HCT116 (cell line): Measurements from ENCODE around the gene PVALEF. TPM values are rescaled to one million over a fixed set of nuclear protein-coding genes. Genes with fewer than 3 reads are reported as not detected.

Experiments used
- ATAC-seq: fragments of 200-7000 bp; cut with Tn5 transposase; 2 replicates; pipeline ENCODE4 v1.9.1; 2020; ENCODE audit warnings: mild to moderate bottlenecking, moderate library complexity
- BruUV-seq: library from RNA; stranded (reverse); fragments of 400-500 nt; replicated peaks from 2 replicates; lab custom pipeline; 2021; lab: Mats Ljungman, UMichigan
- CTCF ChIA-PET: fragments of 300-600 bp; sonication (Branson Sonifier 250); formaldehyde crosslinking; loops from one replicate; lab custom pipeline; 2021; ENCODE audit warnings: antibody characterized with exemption; lab: Charles Lee
- POLR2A ChIA-PET: fragments of 300-600, 350-600 bp; sonication (Branson Sonifier 250); formaldehyde crosslinking; loops from one replicate; lab custom pipeline; 2021; ENCODE audit warnings: antibody characterized with exemption; lab: Charles Lee
- RAD21 ChIA-PET, 2 experiments: fragments of 300-600 bp; sonication (Branson Sonifier 250); formaldehyde crosslinking; loops; one replicate each; lab custom pipeline; 2023; ENCODE audit warnings: low total read pairs in 2 of 2; ENCODE audit not compliant: uncharacterized antibody in 2 of 2, unreplicated experiment in 2 of 2, low non-redundant PET in 1 of 2; lab: Charles Lee
- DNase-seq: peaks from one replicate; pipeline ENCODE4 v3.0.0-alpha.2; 2010; ENCODE audit warnings: low read depth, low spot score
- H2AFZ ChIP-seq: fragments of 200-600 bp; shearing (Covaris generic), sonication (generic); 2 replicates; pipeline ENCODE4 v1.6.1; 2017; ENCODE audit warnings: low read depth, mixed run types, mixed read lengths, antibody characterized with exemption, low read length; ENCODE audit not compliant: poor library complexity, severe bottlenecking
- H3K27ac ChIP-seq: 2 replicates; pipeline ENCODE4 v1.5.1; 2012; ENCODE audit warnings: low read depth, low read length
- H3K27me3 ChIP-seq: fragments of 200-600 bp; sonication (generic); 2 replicates; pipeline ENCODE4 v1.6.1; 2016; ENCODE audit warnings: mixed run types, low read length, mixed read lengths; ENCODE audit not compliant: insufficient read depth
- H3K36me3 ChIP-seq, 2 experiments: fragments of 200-500 bp in 1 of 2; fragments of 200-600 bp in 1 of 2; sonication (Bioruptor generic) in 1 of 2; sonication (generic) in 1 of 2; 2 replicates each; pipeline versions ENCODE4 v1.5.1 to v1.6.1; 2014 to 2016; ENCODE audit warnings: low read length in 2 of 2, inconsistent platforms in 1 of 2, mixed read lengths in 1 of 2, mixed run types in 1 of 2; ENCODE audit not compliant: insufficient read depth in 2 of 2, control insufficient read depth in 1 of 2
- H3K4me1 ChIP-seq, 2 experiments: fragments of 200-600 bp in 1 of 2; sonication (generic) in 1 of 2; 2 replicates each; pipeline versions ENCODE4 v1.5.1 to v1.6.1; 2012 to 2017; ENCODE audit warnings: low read length in 2 of 2, inconsistent platforms in 1 of 2, mild to moderate bottlenecking in 1 of 2, mixed read lengths in 1 of 2, mixed run types in 1 of 2, moderate library complexity in 1 of 2; ENCODE audit not compliant: insufficient read depth in 2 of 2, control insufficient read depth in 1 of 2
- H3K4me2 ChIP-seq: fragments of 200-600 bp; sonication (generic); 2 replicates; pipeline ENCODE4 v1.6.1; 2017; ENCODE audit warnings: mixed run types, low read length, mixed read lengths
- H3K4me3 ChIP-seq, 2 experiments: fragments of 200-600 bp in 1 of 2; sonication (generic) in 1 of 2; replicated peaks in 1 of 2; 2 replicates each; pipeline ENCODE4 v1.5.1; 2011 to 2016; ENCODE audit warnings: low read length in 2 of 2, control low read depth in 1 of 2, low read depth in 1 of 2, mild to moderate bottlenecking in 1 of 2, mixed read lengths in 1 of 2, mixed run types in 1 of 2
- H3K79me2 ChIP-seq: fragments of 200-600 bp; sonication (generic); 2 replicates; pipeline ENCODE4 v1.6.1; 2017; ENCODE audit warnings: mild to moderate bottlenecking, mixed run types, low read length, moderate library complexity, mixed read lengths; ENCODE audit not compliant: insufficient read depth
- H3K9ac ChIP-seq: fragments of 200-600 bp; sonication (generic); 2 replicates; pipeline ENCODE4 v1.6.1; 2016; ENCODE audit warnings: low read length, mixed read lengths
- H3K9me2 ChIP-seq: fragments of 200-600 bp; sonication (generic), shearing (Covaris generic); 2 replicates; pipeline ENCODE4 v1.6.1; 2017; ENCODE audit warnings: mixed run types, mild to moderate bottlenecking, moderate library complexity; ENCODE audit not compliant: insufficient read depth
- H3K9me3 ChIP-seq, 2 experiments: fragments of 200-500 bp in 1 of 2; fragments of 200-600 bp in 1 of 2; sonication (Bioruptor generic) in 1 of 2; sonication (generic) in 1 of 2; 2 replicates each; pipeline ENCODE4 v1.6.1; 2014 to 2017; ENCODE audit warnings: low read length in 2 of 2, mixed read lengths in 2 of 2, inconsistent platforms in 1 of 2, low read depth in 1 of 2, mild to moderate bottlenecking in 1 of 2, mixed run types in 1 of 2, moderate library complexity in 1 of 2; ENCODE audit not compliant: control insufficient read depth in 1 of 2, insufficient read depth in 1 of 2
- H4K20me1 ChIP-seq: fragments of 200-600 bp; sonication (generic), shearing (Covaris generic); 2 replicates; pipeline ENCODE4 v1.6.1; 2017; ENCODE audit warnings: mixed run types, mild to moderate bottlenecking, moderate library complexity; ENCODE audit not compliant: insufficient read depth
- CEBPB ChIP-seq: IDR thresholded peaks from 2 replicates; pipeline ENCODE4 v1.6.1; 2012; ENCODE audit warnings: low read depth
- FOSL1 ChIP-seq: IDR thresholded peaks from 2 replicates; pipeline ENCODE4 v1.6.1; 2012; ENCODE audit warnings: low read depth
- POLR2AphosphoS5 ChIP-seq: IDR thresholded peaks from 2 replicates; pipeline ENCODE4 v1.6.1; 2011; ENCODE audit warnings: mild to moderate bottlenecking, low read depth, low read length, moderate library complexity
- RAD21 ChIP-seq: IDR thresholded peaks from 2 replicates; pipeline ENCODE4 v1.6.1; 2012; ENCODE audit warnings: low read depth, mild to moderate bottlenecking
- SIN3A ChIP-seq: IDR thresholded peaks from 2 replicates; pipeline ENCODE4 v1.6.1; 2012; ENCODE audit warnings: low read depth
- YY1 ChIP-seq: IDR thresholded peaks from 2 replicates; pipeline ENCODE4 v1.6.1; 2011; ENCODE audit warnings: low read length, low read depth, moderate library complexity, mild to moderate bottlenecking; ENCODE audit not compliant: insufficient replicate concordance; ENCODE audit errors: extremely low read depth
- ZFX ChIP-seq: fragments of 450-650 bp; IDR thresholded peaks from 2 replicates; pipeline ENCODE4 v1.6.1; 2017
- ZNF274 ChIP-seq: fragments of 200-500 bp; sonication (Bioruptor generic); IDR thresholded peaks from 2 replicates; pipeline ENCODE4 v1.6.1; 2014; ENCODE audit warnings: mild to moderate bottlenecking, low read depth, low read length, inconsistent platforms
- intact Hi-C: fragments of 100-400 bp; cut with micrococcal nuclease; formaldehyde crosslinking; loops from 2 replicates; pipeline ENCODE4 v1.10.0; 2022
- total RNA-seq: library from RNA; stranded (reverse); gene quantifications from one replicate; pipeline ENCODE4 v1.2.1, GENCODE V29; 2021; ENCODE audit not compliant: unreplicated experiment
- TF ChIP-seq, protein P1 (sequence below), 3 experiments: fragments of 200-600 bp in 1 of 3; sonication (generic) in 1 of 3; IDR thresholded peaks in 2 of 3; conservative IDR thresholded peaks in 1 of 3; 2 replicates each; pipeline ENCODE4 v1.5.1; 2012 to 2017; ENCODE audit warnings: low read depth in 2 of 3, low read length in 2 of 3, antibody characterized with exemption in 1 of 3, borderline replicate concordance in 1 of 3, control low read depth in 1 of 3, mild to moderate bottlenecking in 1 of 3, mixed read lengths in 1 of 3, mixed run types in 1 of 3, moderate library complexity in 1 of 3; ENCODE audit not compliant: insufficient read depth in 1 of 3
- TF ChIP-seq, protein P2 (sequence below): IDR thresholded peaks from 2 replicates; pipeline ENCODE4 v1.6.1; 2011; ENCODE audit warnings: mild to moderate bottlenecking, low read length, moderate library complexity; ENCODE audit not compliant: insufficient replicate concordance; ENCODE audit errors: extremely low read depth
- TF ChIP-seq, protein P3 (sequence below): IDR thresholded peaks from 2 replicates; pipeline ENCODE4 v1.6.1; 2012
- TF ChIP-seq, protein P4 (sequence below): IDR thresholded peaks from 2 replicates; pipeline ENCODE4 v1.6.1; 2012

The PVALEF gene
- total RNA-seq, 1 experiment from 2014 or later = not detected

- Histone ChIP-seq H3K4me2 (no peak overlapping the region), H4K20me1 (no peaks in the 10 kb centered on the region), H3K9me2 (no peaks in the 10 kb centered on the region), H3K4me3 (no peak overlapping the region), H3K27ac (no peak overlapping the region), H3K9me3 (no peaks in the 10 kb centered on the region), H3K36me3 (peaks cover 0 to 4% of the 10 kb centered on the region in 2 experiments; a peak in 1 of 4 replicates), H3K9ac (no peak overlapping the region), H3K79me2 (no peaks in the 10 kb centered on the region), H2AFZ (no peak overlapping the region), H3K4me1 (peaks cover 0 to under 1% of the 10 kb centered on the region in 2 experiments; a peak in 1 of 4 replicates), H3K27me3 (no peaks in the 10 kb centered on the region)
- no peak for TF ChIP-seq YY1
- TF ChIP-seq, protein P1, sequence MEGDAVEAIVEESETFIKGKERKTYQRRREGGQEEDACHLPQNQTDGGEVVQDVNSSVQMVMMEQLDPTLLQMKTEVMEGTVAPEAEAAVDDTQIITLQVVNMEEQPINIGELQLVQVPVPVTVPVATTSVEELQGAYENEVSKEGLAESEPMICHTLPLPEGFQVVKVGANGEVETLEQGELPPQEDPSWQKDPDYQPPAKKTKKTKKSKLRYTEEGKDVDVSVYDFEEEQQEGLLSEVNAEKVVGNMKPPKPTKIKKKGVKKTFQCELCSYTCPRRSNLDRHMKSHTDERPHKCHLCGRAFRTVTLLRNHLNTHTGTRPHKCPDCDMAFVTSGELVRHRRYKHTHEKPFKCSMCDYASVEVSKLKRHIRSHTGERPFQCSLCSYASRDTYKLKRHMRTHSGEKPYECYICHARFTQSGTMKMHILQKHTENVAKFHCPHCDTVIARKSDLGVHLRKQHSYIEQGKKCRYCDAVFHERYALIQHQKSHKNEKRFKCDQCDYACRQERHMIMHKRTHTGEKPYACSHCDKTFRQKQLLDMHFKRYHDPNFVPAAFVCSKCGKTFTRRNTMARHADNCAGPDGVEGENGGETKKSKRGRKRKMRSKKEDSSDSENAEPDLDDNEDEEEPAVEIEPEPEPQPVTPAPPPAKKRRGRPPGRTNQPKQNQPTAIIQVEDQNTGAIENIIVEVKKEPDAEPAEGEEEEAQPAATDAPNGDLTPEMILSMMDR (IDR thresholded peaks at IDR 0.05 in 2 of 3, conservative IDR thresholded peaks at IDR 0.05 in 1 of 3; ENCODE audit: borderline replicate concordance in 1 of 3, insufficient read depth in 1 of 3, low read depth in 2 of 3, low read length in 2 of 3) = no peak
- TF ChIP-seq ZFX = no peak
- no peak for TF ChIP-seq SIN3A
- TF ChIP-seq RAD21 = no peak
- no peak for TF ChIP-seq POLR2AphosphoS5
- TF ChIP-seq FOSL1 = no peak
- no peak for TF ChIP-seq CEBPB
- ATAC-seq (no peak), DNase-seq (no peak)
- ChIA-PET RAD21 (no interaction called here), POLR2A (no interaction called here), CTCF (no interaction called here)
- BruUV-seq = no TSS peak
- intact Hi-C loops = no loop called here
Measured at GRCh38 chr17:81206166-81206565, 40.9 kb downstream of the PVALEF start.

DNA sequence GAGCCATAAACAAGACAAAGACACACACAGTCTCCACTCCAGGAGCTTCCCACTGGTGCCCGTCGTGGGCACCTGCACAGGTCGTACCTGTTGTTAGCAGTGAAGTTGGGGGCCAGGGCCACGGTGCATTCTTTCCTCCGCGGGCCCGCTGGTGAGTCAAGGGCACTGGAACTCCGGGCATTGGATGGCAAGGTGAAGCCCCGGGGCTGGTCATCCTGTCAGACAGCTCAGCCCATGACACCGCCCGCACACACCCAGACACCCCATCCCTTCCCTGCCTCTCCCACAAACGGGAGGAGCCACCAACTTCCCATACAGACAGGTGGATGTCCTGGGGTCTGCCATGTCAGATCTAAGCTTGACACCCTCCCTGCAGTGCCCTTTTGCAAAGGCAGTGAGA lies 41.4 kb downstream of the PVALEF start:
- DNase-seq (no peak), ATAC-seq (no peak)
- no peak overlapping the region for H3K9ac ChIP-seq
- H3K27me3 ChIP-seq = no peaks in the 10 kb centered on the region
- no peaks in the 10 kb centered on the region for H3K4me1 ChIP-seq
- H3K4me3 ChIP-seq = no peak overlapping the region
- H3K27ac ChIP-seq = no peak overlapping the region
- intact Hi-C loops = no loop called here
- no TSS peak for BruUV-seq
- no peak overlapping the region for H3K4me2 ChIP-seq
- CTCF ChIA-PET = interaction anchor here (1.4 kb wide), 1 partner anchor 64 kb away, joined by 4 read pairs; no protein-coding TSS in a partner anchor
- peaks cover 0 to 4% of the 10 kb centered on the region in 2 experiments; a peak in 1 of 4 replicates for H3K36me3 ChIP-seq
- POLR2A ChIA-PET = no interaction called here
- TF ChIP-seq, protein P2, sequence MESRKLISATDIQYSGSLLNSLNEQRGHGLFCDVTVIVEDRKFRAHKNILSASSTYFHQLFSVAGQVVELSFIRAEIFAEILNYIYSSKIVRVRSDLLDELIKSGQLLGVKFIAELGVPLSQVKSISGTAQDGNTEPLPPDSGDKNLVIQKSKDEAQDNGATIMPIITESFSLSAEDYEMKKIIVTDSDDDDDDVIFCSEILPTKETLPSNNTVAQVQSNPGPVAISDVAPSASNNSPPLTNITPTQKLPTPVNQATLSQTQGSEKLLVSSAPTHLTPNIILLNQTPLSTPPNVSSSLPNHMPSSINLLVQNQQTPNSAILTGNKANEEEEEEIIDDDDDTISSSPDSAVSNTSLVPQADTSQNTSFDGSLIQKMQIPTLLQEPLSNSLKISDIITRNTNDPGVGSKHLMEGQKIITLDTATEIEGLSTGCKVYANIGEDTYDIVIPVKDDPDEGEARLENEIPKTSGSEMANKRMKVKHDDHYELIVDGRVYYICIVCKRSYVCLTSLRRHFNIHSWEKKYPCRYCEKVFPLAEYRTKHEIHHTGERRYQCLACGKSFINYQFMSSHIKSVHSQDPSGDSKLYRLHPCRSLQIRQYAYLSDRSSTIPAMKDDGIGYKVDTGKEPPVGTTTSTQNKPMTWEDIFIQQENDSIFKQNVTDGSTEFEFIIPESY = no peak
- TF ChIP-seq ZNF274 = no peak
- TF ChIP-seq, protein P3, sequence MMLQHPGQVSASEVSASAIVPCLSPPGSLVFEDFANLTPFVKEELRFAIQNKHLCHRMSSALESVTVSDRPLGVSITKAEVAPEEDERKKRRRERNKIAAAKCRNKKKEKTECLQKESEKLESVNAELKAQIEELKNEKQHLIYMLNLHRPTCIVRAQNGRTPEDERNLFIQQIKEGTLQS = no peak
- TF ChIP-seq, protein P4, sequence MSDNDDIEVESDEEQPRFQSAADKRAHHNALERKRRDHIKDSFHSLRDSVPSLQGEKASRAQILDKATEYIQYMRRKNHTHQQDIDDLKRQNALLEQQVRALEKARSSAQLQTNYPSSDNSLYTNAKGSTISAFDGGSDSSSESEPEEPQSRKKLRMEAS = no peak
- TF ChIP-seq ZFX = no peak
- no peaks in the 10 kb centered on the region for H3K9me3 ChIP-seq
- H4K20me1 ChIP-seq = no peaks in the 10 kb centered on the region
- H3K9me2 ChIP-seq = no peaks in the 10 kb centered on the region
- no peaks in the 10 kb centered on the region for H3K79me2 ChIP-seq
- no peak overlapping the region for H2AFZ ChIP-seq
- RAD21 ChIA-PET = no interaction called here
